Fibroblast of lung (primary cell): ENCODE results near the gene GAGE2A. TPM values are rescaled to one million over a fixed set of nuclear protein-coding genes. Genes with fewer than 3 reads are reported as not detected.
"Not testable (repeated sequence)": the region's sequence is repeated elsewhere in the genome, so short reads cannot be mapped to it uniquely, and the experiment has no call there.

Experiments
- DNase-seq, 2 donors: peaks; one replicate each; pipeline versions ENCODE4 v3.0.0 to v3.0.0-alpha.2; 2010; ENCODE audit warnings: low read depth in 2 of 2
- H2AFZ ChIP-seq: 2 replicates; pipeline ENCODE4 v1.5.1; 2012; ENCODE audit warnings: low read length, control low read depth, inconsistent platforms
- H3K27ac ChIP-seq: 2 replicates; pipeline ENCODE4 v1.5.1; 2011; ENCODE audit warnings: low read length, control low read depth; ENCODE audit not compliant: insufficient read depth
- H3K27me3 ChIP-seq: 2 replicates; pipeline ENCODE4 v1.5.1; 2011; ENCODE audit warnings: mild to moderate bottlenecking, low read length; ENCODE audit not compliant: control insufficient read depth, insufficient read depth
- H3K36me3 ChIP-seq: 2 replicates; pipeline ENCODE4 v1.5.1; 2011; ENCODE audit warnings: low read length; ENCODE audit not compliant: control insufficient read depth, insufficient read depth
- H3K4me1 ChIP-seq: 2 replicates; pipeline ENCODE4 v1.5.1; 2011; ENCODE audit warnings: low read length; ENCODE audit not compliant: control insufficient read depth, insufficient read depth; ENCODE audit errors: extremely low read depth
- H3K4me2 ChIP-seq: 2 replicates; pipeline ENCODE4 v1.5.1; 2011; ENCODE audit warnings: low read length, control low read depth; ENCODE audit not compliant: insufficient read depth; ENCODE audit errors: extremely low read depth
- H3K4me3 ChIP-seq, 4 experiments: fragments of 200-600 bp in 1 of 4; sonication (generic) in 1 of 4; replicated peaks in 1 of 4; 2 replicates each; pipeline ENCODE4 v1.5.1; 2011 to 2016; ENCODE audit warnings: low read length in 4 of 4, low read depth in 3 of 4, mild to moderate bottlenecking in 3 of 4, control low read depth in 2 of 4, inconsistent platforms in 1 of 4, mixed read lengths in 1 of 4; ENCODE audit not compliant: insufficient read depth in 1 of 4; ENCODE audit errors: control extremely low read depth in 1 of 4
- H3K79me2 ChIP-seq: 2 replicates; pipeline ENCODE4 v1.5.1; 2012; ENCODE audit warnings: mild to moderate bottlenecking, low read length, inconsistent platforms; ENCODE audit not compliant: control insufficient read depth, insufficient read depth
- H3K9ac ChIP-seq: 2 replicates; pipeline ENCODE4 v1.5.1; 2011; ENCODE audit warnings: mild to moderate bottlenecking, low read length, control low read depth; ENCODE audit not compliant: insufficient read depth
- H3K9me3 ChIP-seq: 2 replicates; pipeline ENCODE4 v1.5.1; 2012; ENCODE audit warnings: low read depth, low read length; ENCODE audit not compliant: control insufficient read depth, insufficient read depth
- H4K20me1 ChIP-seq: 2 replicates; pipeline ENCODE4 v1.5.1; 2011; ENCODE audit warnings: low read length; ENCODE audit not compliant: control insufficient read depth, insufficient read depth; ENCODE audit errors: extremely low read depth
- polyA plus RNA-seq, 2 donors: library from polyadenylated mRNA; depleted of rRNA in 1 of 2; stranded (reverse) in 1 of 2; unstranded in 1 of 2; fragments of >200 nt; gene quantifications; 2 replicates each; pipeline ENCODE4 v1.2.1, GENCODE V29; 2011 to 2012; ENCODE audit warnings: missing spikeins in 1 of 2
- total RNA-seq: library from RNA; depleted of rRNA; stranded (reverse); fragments of >200 nt; gene quantifications from 2 replicates; pipeline ENCODE4 v1.2.1, GENCODE V29; 2014

GAGE2A gene
- total and polyA plus RNA-seq, 2 donors (not counting 1 experiment from before 2014, with no cell fraction given), result not detected

DNA sequence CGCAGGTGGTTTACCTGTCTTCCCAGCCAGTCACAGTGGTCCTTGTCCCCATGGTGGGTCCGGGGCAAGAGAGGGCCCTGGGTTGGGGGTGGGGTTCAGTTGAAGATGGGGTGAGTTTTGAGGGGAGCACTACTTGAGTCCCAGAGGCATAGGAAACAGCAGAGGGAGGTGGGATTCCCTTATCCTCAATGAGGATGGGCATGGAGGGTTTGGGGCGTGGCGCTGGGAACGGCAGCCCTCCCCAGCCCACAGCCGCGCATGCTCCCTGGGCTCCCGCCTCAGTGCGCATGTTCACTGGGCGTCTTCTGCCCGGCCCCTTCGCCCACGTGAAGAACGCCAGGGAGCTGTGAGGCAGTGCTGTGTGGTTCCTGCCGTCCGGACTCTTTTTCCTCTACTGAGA, 9.6 kb upstream of the GAGE2A start, which contains the start of gene GAGE12H:
GAGE12H (plus strand) TSS at position 301 of the 400 bp plus-strand sequence. CDS start 1,155 bp downstream, outside the sequence.
- H3K4me2 ChIP-seq, H3K27ac ChIP-seq, H3K27me3 ChIP-seq, H3K4me1 ChIP-seq, DNase-seq, H3K4me3 ChIP-seq, H4K20me1 ChIP-seq, H2AFZ ChIP-seq, H3K9me3 ChIP-seq, H3K9ac ChIP-seq, H3K36me3 ChIP-seq, H3K79me2 ChIP-seq: not testable (repeated sequence)

- H3K27me3 ChIP-seq, H3K9me3 ChIP-seq, H3K4me2 ChIP-seq, H3K4me3 ChIP-seq, H3K79me2 ChIP-seq, H2AFZ ChIP-seq, H3K4me1 ChIP-seq, DNase-seq, H3K36me3 ChIP-seq, H3K27ac ChIP-seq, H3K9ac ChIP-seq, H4K20me1 ChIP-seq: not testable (repeated sequence)
Measured at GRCh38 chrX:49589769-49590478, 628 bp downstream of the GAGE2A start.

- not testable (repeated sequence) for H3K9ac ChIP-seq, H3K27me3 ChIP-seq, H3K79me2 ChIP-seq, H3K36me3 ChIP-seq, H3K4me2 ChIP-seq, DNase-seq, H3K4me1 ChIP-seq, H3K27ac ChIP-seq, H3K4me3 ChIP-seq, H4K20me1 ChIP-seq, H2AFZ ChIP-seq, H3K9me3 ChIP-seq
Measured at GRCh38 chrX:49590488-49590887, 1.2 kb downstream of the GAGE2A start.

DNA sequence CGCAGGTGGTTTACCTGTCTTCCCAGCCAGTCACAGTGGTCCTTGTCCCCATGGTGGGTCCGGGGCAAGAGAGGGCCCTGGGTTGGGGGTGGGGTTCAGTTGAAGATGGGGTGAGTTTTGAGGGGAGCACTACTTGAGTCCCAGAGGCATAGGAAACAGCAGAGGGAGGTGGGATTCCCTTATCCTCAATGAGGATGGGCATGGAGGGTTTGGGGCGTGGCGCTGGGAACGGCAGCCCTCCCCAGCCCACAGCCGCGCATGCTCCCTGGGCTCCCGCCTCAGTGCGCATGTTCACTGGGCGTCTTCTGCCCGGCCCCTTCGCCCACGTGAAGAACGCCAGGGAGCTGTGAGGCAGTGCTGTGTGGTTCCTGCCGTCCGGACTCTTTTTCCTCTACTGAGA, 9.4 kb downstream of the GAGE2A start, which contains the start of gene GAGE1:
GAGE1 (plus strand) TSS at position 301 of the 400 bp plus-strand sequence. CDS start 1,155 bp downstream, outside the sequence.
- H2AFZ ChIP-seq, H3K4me1 ChIP-seq, H3K9me3 ChIP-seq, H4K20me1 ChIP-seq, DNase-seq, H3K4me3 ChIP-seq, H3K27me3 ChIP-seq, H3K27ac ChIP-seq, H3K9ac ChIP-seq, H3K4me2 ChIP-seq, H3K36me3 ChIP-seq, H3K79me2 ChIP-seq: not testable (repeated sequence)
